ENCODE results near the gene AKIRIN2.

- TF ChIP-seq CTCF (IDR thresholded peaks at IDR 0.05) (no peak), POLR2A (IDR thresholded peaks at IDR 0.05; ENCODE audit: low read depth) (no peak), EP300 (IDR thresholded peaks at IDR 0.05) (no peak)
Observed at GRCh38 chr6:87721311-87721710, 19.3 kb upstream of the AKIRIN2 start.
